Mucosa of stomach (tissue), 1 donor: Measurements from ENCODE around the gene HNRNPA3.
"Not testable (repeated sequence)": the region's sequence is repeated elsewhere in the genome, so short reads cannot be mapped to it uniquely, and the experiment has no call there.

Source experiments
- H3K27me3 ChIP-seq: one replicate; pipeline ENCODE4 v1.7.0; 2013; ENCODE audit warnings: mild to moderate bottlenecking, low read length; ENCODE audit not compliant: control insufficient read depth, insufficient read depth
- H3K36me3 ChIP-seq: one replicate; pipeline ENCODE4 v1.7.0; 2013; ENCODE audit warnings: low read length; ENCODE audit not compliant: control insufficient read depth, insufficient read depth
- H3K4me1 ChIP-seq: one replicate; pipeline ENCODE4 v1.7.0; 2013; ENCODE audit warnings: mild to moderate bottlenecking, low read length; ENCODE audit not compliant: control insufficient read depth, insufficient read depth
- H3K4me3 ChIP-seq: one replicate; pipeline ENCODE4 v1.7.0; 2013; ENCODE audit warnings: low read length
- H3K9ac ChIP-seq: one replicate; pipeline ENCODE4 v1.7.0; 2013; ENCODE audit warnings: mild to moderate bottlenecking, low read length, moderate library complexity
- H3K9me3 ChIP-seq: one replicate; pipeline ENCODE4 v1.7.0; 2013; ENCODE audit warnings: mild to moderate bottlenecking, low read length, moderate library complexity; ENCODE audit not compliant: control insufficient read depth
- donor health status: Pancreatic carcinoma.

Gene HNRNPA3

GRCh38 chr2:177195194-177195593 is 17.4 kb upstream of the HNRNPA3 start:
- Histone ChIP-seq H3K4me1 (no peaks in the 10 kb centered on the region), H3K27me3 (no peaks in the 10 kb centered on the region), H3K36me3 (no peaks in the 10 kb centered on the region), H3K4me3 (no peak overlapping the region), H3K9me3 (no peaks in the 10 kb centered on the region), H3K9ac (no peak overlapping the region)

GRCh38 chr2:177200419-177200818 is 12.2 kb upstream of the HNRNPA3 start:
- H3K4me3 ChIP-seq, H3K36me3 ChIP-seq, H3K9me3 ChIP-seq, H3K4me1 ChIP-seq, H3K27me3 ChIP-seq, H3K9ac ChIP-seq: not testable (repeated sequence)

GRCh38 chr2:177201919-177202346 is 10.7 kb upstream of the HNRNPA3 start:
- Histone ChIP-seq H3K4me3 (no peak overlapping the region), H3K9me3 (no peaks in the 10 kb centered on the region), H3K27me3 (no peaks in the 10 kb centered on the region), H3K4me1 (no peaks in the 10 kb centered on the region), H3K36me3 (no peaks in the 10 kb centered on the region), H3K9ac (no peak overlapping the region)

GRCh38 chr2:177204417-177204816 is 8.2 kb upstream of the HNRNPA3 start:
- Histone ChIP-seq H3K9me3 (no peaks in the 10 kb centered on the region), H3K9ac (no peak overlapping the region), H3K36me3 (no peaks in the 10 kb centered on the region), H3K4me1 (no peaks in the 10 kb centered on the region), H3K4me3 (no peak overlapping the region), H3K27me3 (no peaks in the 10 kb centered on the region)

- H3K4me1 ChIP-seq, result no peaks in the 10 kb centered on the region
- H3K4me3 ChIP-seq, result no peak overlapping the region
- no peak overlapping the region for H3K9ac ChIP-seq
- H3K36me3 ChIP-seq, result no peaks in the 10 kb centered on the region
- H3K9me3 ChIP-seq, result no peaks in the 10 kb centered on the region
- no peaks in the 10 kb centered on the region for H3K27me3 ChIP-seq
Observed at GRCh38 chr2:177207101-177207500, 5.5 kb upstream of the HNRNPA3 start.

GRCh38 chr2:177211169-177211568 is 1.4 kb upstream of the HNRNPA3 start:
- H3K4me3 ChIP-seq, result peak overlapping the region; percentile 45
- no peaks in the 10 kb centered on the region for H3K9me3 ChIP-seq
- no peaks in the 10 kb centered on the region for H3K36me3 ChIP-seq
- peak overlapping the region; percentile 83 for H3K9ac ChIP-seq
- peaks cover 9% of the 10 kb centered on the region for H3K4me1 ChIP-seq
- H3K27me3 ChIP-seq, result no peaks in the 10 kb centered on the region

GRCh38 chr2:177211576-177212105 is 953 bp upstream of the HNRNPA3 start:
- Histone ChIP-seq H3K4me1 (peaks cover 13% of the 10 kb centered on the region), H3K36me3 (no peaks in the 10 kb centered on the region), H3K4me3 (peak overlapping the region; percentile 45), H3K27me3 (no peaks in the 10 kb centered on the region), H3K9ac (peak overlapping the region; percentile 83), H3K9me3 (no peaks in the 10 kb centered on the region)

- peak overlapping the region; percentile 12 for H3K4me3 ChIP-seq
- no peaks in the 10 kb centered on the region for H3K27me3 ChIP-seq
- H3K9me3 ChIP-seq, result no peaks in the 10 kb centered on the region
- no peaks in the 10 kb centered on the region for H3K36me3 ChIP-seq
- peak overlapping the region; percentile 93 for H3K9ac ChIP-seq
- H3K4me1 ChIP-seq, result peaks cover 13% of the 10 kb centered on the region
Observed at GRCh38 chr2:177212891-177213856, 580 bp downstream of the HNRNPA3 start.

- Histone ChIP-seq H3K9me3 (no peaks in the 10 kb centered on the region), H3K27me3 (no peaks in the 10 kb centered on the region), H3K36me3 (no peaks in the 10 kb centered on the region), H3K4me1 (peaks cover 13% of the 10 kb centered on the region), H3K4me3 (no peak overlapping the region), H3K9ac (no peak overlapping the region)
Observed at GRCh38 chr2:177217247-177217843, 4.8 kb downstream of the HNRNPA3 start.

GRCh38 chr2:177219787-177220186 is 7.2 kb downstream of the HNRNPA3 start:
- not testable (repeated sequence) for H3K36me3 ChIP-seq, H3K9ac ChIP-seq, H3K9me3 ChIP-seq, H3K27me3 ChIP-seq, H3K4me3 ChIP-seq
- peaks cover 13% of the 10 kb centered on the region for H3K4me1 ChIP-seq

GRCh38 chr2:177221534-177221933 is 8.9 kb downstream of the HNRNPA3 start:
- H3K4me3 ChIP-seq, result no peak overlapping the region
- no peaks in the 10 kb centered on the region for H3K27me3 ChIP-seq
- no peaks in the 10 kb centered on the region for H3K9me3 ChIP-seq
- H3K4me1 ChIP-seq, result peaks cover under 1% of the 10 kb centered on the region
- H3K9ac ChIP-seq, result no peak overlapping the region
- H3K36me3 ChIP-seq, result no peaks in the 10 kb centered on the region

GRCh38 chr2:177221970-177222369 is 9.4 kb downstream of the HNRNPA3 start:
- no peaks in the 10 kb centered on the region for H3K27me3 ChIP-seq
- no peak overlapping the region for H3K4me3 ChIP-seq
- no peak overlapping the region for H3K9ac ChIP-seq
- no peaks in the 10 kb centered on the region for H3K4me1 ChIP-seq
- no peaks in the 10 kb centered on the region for H3K36me3 ChIP-seq
- H3K9me3 ChIP-seq, result no peaks in the 10 kb centered on the region
